HEK293 (cell line): ENCODE data around the gene IZUMO1.
"Not testable (repeated sequence)": the region's sequence is repeated elsewhere in the genome, so short reads cannot be mapped to it uniquely, and the experiment has no call there.

Experiments used
- CTCF ChIA-PET: fragments of 350-600 bp; formaldehyde crosslinking; extraction: SDS; loops from one replicate; lab custom pipeline; 2021; ENCODE audit warnings: antibody characterized with exemption; lab: Yijun Ruan, JAX
- POLR2A ChIA-PET: fragments of 300-600 bp; formaldehyde crosslinking; extraction: SDS; loops from one replicate; lab custom pipeline; 2020; ENCODE audit warnings: antibody characterized with exemption, inconsistent platforms; lab: Yijun Ruan, JAX
- H3K27ac ChIP-seq: fragments of 200-500 bp; sonication (Bioruptor generic); 2 replicates; pipeline ENCODE4 v1.5.1; 2014; ENCODE audit warnings: low read depth, low read length, control low read depth, inconsistent platforms; ENCODE audit errors: extremely low read depth
- H3K36me3 ChIP-seq, 2 experiments: fragments of 200-500 bp in 1 of 2; sonication (Bioruptor generic) in 1 of 2; 1 replicate in 1 of 2; 2 replicates in 1 of 2; pipeline ENCODE4 v1.5.1; 2014 to 2017; ENCODE audit warnings: inconsistent platforms in 2 of 2, low read length in 2 of 2; ENCODE audit not compliant: control insufficient read depth in 2 of 2, insufficient read depth in 1 of 2
- H3K4me1 ChIP-seq: fragments of 200-500 bp; sonication (Bioruptor generic); 2 replicates; pipeline ENCODE4 v1.5.1; 2014; ENCODE audit warnings: mild to moderate bottlenecking, low read length, inconsistent platforms; ENCODE audit not compliant: control insufficient read depth, insufficient read depth
- H3K4me3 ChIP-seq: 2 replicates; pipeline ENCODE4 v1.5.1; 2011; ENCODE audit warnings: low read depth, mild to moderate bottlenecking, control low read depth, low read length, moderate library complexity
- H3K9me3 ChIP-seq: fragments of 200-500 bp; sonication (Bioruptor generic); 2 replicates; pipeline ENCODE4 v1.5.1; 2014; ENCODE audit warnings: low read depth, low read length, inconsistent platforms; ENCODE audit not compliant: control insufficient read depth, insufficient read depth
- GLI4 ChIP-seq: fragments of 450-650 bp; formaldehyde crosslinking; IDR thresholded peaks from 2 replicates; pipeline ENCODE4 v1.5.1; 2016; ENCODE audit warnings: missing biosample characterization, missing genetic modification characterization
- KLF8 ChIP-seq: fragments of 450-650 bp; formaldehyde crosslinking; IDR thresholded peaks from 2 replicates; pipeline ENCODE4 v1.5.1; 2016; ENCODE audit warnings: missing biosample characterization, missing genetic modification characterization
- SETDB1 ChIP-seq: IDR thresholded peaks from one replicate; pipeline ENCODE4 v1.6.1; 2017; ENCODE audit warnings: mild to moderate bottlenecking, low read length, moderate library complexity, mixed read lengths; ENCODE audit not compliant: insufficient read length
- ZBTB1 ChIP-seq: fragments of 450-650 bp; formaldehyde crosslinking; IDR thresholded peaks from 2 replicates; pipeline ENCODE4 v1.5.1; 2016; ENCODE audit warnings: missing biosample characterization, missing genetic modification characterization
- ZBTB8A ChIP-seq: fragments of 450-650 bp; formaldehyde crosslinking; IDR thresholded peaks from 2 replicates; pipeline ENCODE4 v1.5.1; 2016; ENCODE audit warnings: missing biosample characterization, missing genetic modification characterization
- ZNF10 ChIP-seq: fragments of 450-650 bp; formaldehyde crosslinking; IDR thresholded peaks from 2 replicates; pipeline ENCODE4 v1.5.1; 2017; ENCODE audit warnings: missing biosample characterization, missing genetic modification characterization
- ZNF121 ChIP-seq: fragments of 450-650 bp; formaldehyde crosslinking; IDR thresholded peaks from 2 replicates; pipeline ENCODE4 v1.5.1; 2016; ENCODE audit warnings: missing biosample characterization, missing genetic modification characterization
- ZNF202 ChIP-seq: fragments of 450-650 bp; formaldehyde crosslinking; IDR thresholded peaks from 2 replicates; pipeline ENCODE4 v1.5.1; 2016; ENCODE audit warnings: missing biosample characterization, missing genetic modification characterization, borderline replicate concordance
- ZNF221 ChIP-seq: fragments of 450-650 bp; formaldehyde crosslinking; IDR thresholded peaks from 2 replicates; pipeline ENCODE4 v1.5.1; 2017; ENCODE audit warnings: missing biosample characterization, missing genetic modification characterization, borderline replicate concordance
- ZNF426 ChIP-seq: fragments of 450-650 bp; formaldehyde crosslinking; IDR thresholded peaks from 2 replicates; pipeline ENCODE4 v1.5.1; 2017; ENCODE audit warnings: missing biosample characterization, missing genetic modification characterization, mild to moderate bottlenecking, inconsistent platforms, moderate library complexity
- ZNF555 ChIP-seq: fragments of 450-650 bp; formaldehyde crosslinking; conservative IDR thresholded peaks from 2 replicates; pipeline ENCODE4 v1.5.1; 2017; ENCODE audit warnings: missing biosample characterization, mild to moderate bottlenecking, missing genetic modification characterization, inconsistent platforms
- ZNF624 ChIP-seq: fragments of 450-650 bp; formaldehyde crosslinking; IDR thresholded peaks from 2 replicates; pipeline ENCODE4 v1.5.1; 2017; ENCODE audit warnings: missing biosample characterization, missing genetic modification characterization
- ZNF785 ChIP-seq: fragments of 450-650 bp; formaldehyde crosslinking; IDR thresholded peaks from 2 replicates; pipeline ENCODE4 v1.5.1; 2016; ENCODE audit warnings: missing biosample characterization, missing genetic modification characterization
- TF ChIP-seq, protein P1 (sequence below): fragments of 450-650 bp; formaldehyde crosslinking; IDR thresholded peaks from 2 replicates; pipeline ENCODE4 v1.5.1; 2016; ENCODE audit warnings: missing biosample characterization, missing genetic modification characterization
- TF ChIP-seq, protein P2 (sequence below): fragments of 450-650 bp; formaldehyde crosslinking; IDR thresholded peaks from 2 replicates; pipeline ENCODE4 v1.5.1; 2016; ENCODE audit warnings: missing biosample characterization, missing genetic modification characterization
- TF ChIP-seq, protein P3 (sequence below): fragments of 450-650 bp; formaldehyde crosslinking; IDR thresholded peaks from 2 replicates; pipeline ENCODE4 v1.5.1; 2016; ENCODE audit warnings: missing biosample characterization, missing genetic modification characterization

The IZUMO1 gene

DNA sequence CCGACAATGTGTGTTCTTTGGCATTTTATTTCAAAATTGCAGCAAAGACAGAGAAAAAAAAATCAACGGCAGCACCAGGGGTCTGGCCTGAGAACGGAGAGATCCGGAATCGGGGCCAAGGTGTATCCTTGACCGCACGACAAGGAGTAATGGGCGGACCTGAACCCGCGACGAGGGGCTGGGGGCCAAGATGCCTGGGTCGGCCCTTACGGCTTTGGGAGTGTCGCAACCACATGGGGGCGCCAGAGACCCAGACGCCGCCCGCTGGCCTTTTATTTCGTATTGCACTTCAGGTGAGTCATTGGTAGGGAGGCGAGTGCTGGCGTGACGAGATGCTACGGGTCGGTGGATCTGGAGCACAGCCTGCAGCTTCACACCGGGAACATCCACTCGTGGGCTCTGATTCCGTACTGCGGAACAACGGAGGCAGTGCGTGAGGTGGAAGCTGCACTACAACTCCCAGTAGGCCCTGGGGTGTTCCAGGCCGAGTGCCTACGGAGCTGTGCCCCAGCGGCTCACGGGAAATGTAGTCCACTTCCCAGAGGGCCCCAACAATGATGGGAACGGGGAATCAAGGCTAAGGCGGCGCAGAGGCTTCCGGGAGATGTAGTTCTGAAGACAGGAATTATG lies 48.5 kb upstream of the IZUMO1 start (continued):
- no peak for TF ChIP-seq ZBTB1 (tag by site-specific recombination)

DNA sequence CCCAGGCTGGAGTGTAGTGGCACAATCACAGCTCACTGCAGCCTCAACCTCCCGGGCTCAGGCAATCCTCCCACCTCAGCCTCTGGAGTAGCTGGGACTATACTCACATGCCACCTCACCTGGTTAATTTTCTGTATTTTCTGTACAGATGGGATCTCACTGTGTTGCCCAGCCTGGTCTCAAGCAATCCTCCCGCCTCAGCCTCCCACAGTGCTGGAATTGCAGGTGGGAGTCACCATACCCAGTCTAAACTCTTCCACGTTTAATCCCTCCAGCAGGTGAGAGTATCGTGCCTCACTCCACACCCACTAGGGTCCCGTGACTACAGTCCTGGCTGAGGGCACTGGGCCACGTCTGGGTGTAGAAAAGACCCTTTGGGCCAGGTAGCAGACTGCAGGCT lies 47.6 kb upstream of the IZUMO1 start:
- TF ChIP-seq ZNF555 (tag by site-specific recombination) (no peak), ZNF121 (tag by site-specific recombination) (peak; percentile 92), ZNF785 (tag by site-specific recombination) (no peak)
- Histone ChIP-seq H3K27ac (no peak overlapping the region), H3K36me3 (peaks cover 0 to 6% of the 10 kb centered on the region in 2 experiments; a peak in 2 of 3 replicates), H3K4me1 (no peaks in the 10 kb centered on the region), H3K9me3 (no peaks in the 10 kb centered on the region), H3K4me3 (no peak overlapping the region)
- ChIA-PET CTCF (interaction anchor here (0.6 to 3.7 kb wide), 12 partner anchors 8 to 687 kb away, joined by 3 to 101 read pairs (median 6); partner anchors contain the start of gene HSD17B14), POLR2A (interaction anchor here (0.5 to 2.7 kb wide), 3 partner anchors 16 to 161 kb away, joined by 3 to 28 read pairs (median 3); partner anchors contain the start of gene BCAT2)

DNA sequence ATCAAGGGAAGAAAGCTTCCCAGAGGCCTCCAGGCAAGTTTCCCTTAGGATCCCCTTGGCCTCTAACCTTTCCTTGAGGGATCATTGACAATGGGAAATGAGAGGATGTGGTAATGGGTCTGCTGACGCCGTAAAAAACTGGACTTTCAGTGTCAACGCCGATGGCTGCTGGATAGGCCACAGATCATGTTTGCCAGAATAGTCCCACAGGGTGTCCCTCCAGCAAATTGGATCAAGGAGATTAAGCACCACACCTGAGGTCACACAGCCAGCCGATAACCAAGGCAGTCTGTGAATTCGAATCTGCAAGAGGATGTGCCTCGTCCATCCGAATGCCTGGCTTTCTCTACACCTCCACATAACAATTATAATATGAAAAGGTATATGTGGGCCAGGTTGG lies 46.6 kb upstream of the IZUMO1 start:
- no peaks in the 10 kb centered on the region for H3K9me3 ChIP-seq
- no peak for TF ChIP-seq SETDB1
- no peak for TF ChIP-seq ZNF624 (tag by site-specific recombination)
- TF ChIP-seq ZNF10 (tag by site-specific recombination), result no peak
- no peak for TF ChIP-seq ZNF426 (tag by site-specific recombination)
- TF ChIP-seq, protein P1, sequence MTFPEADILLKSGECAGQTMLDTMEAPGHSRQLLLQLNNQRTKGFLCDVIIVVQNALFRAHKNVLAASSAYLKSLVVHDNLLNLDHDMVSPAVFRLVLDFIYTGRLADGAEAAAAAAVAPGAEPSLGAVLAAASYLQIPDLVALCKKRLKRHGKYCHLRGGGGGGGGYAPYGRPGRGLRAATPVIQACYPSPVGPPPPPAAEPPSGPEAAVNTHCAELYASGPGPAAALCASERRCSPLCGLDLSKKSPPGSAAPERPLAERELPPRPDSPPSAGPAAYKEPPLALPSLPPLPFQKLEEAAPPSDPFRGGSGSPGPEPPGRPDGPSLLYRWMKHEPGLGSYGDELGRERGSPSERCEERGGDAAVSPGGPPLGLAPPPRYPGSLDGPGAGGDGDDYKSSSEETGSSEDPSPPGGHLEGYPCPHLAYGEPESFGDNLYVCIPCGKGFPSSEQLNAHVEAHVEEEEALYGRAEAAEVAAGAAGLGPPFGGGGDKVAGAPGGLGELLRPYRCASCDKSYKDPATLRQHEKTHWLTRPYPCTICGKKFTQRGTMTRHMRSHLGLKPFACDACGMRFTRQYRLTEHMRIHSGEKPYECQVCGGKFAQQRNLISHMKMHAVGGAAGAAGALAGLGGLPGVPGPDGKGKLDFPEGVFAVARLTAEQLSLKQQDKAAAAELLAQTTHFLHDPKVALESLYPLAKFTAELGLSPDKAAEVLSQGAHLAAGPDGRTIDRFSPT (tag by site-specific recombination), result no peak
- no peak for TF ChIP-seq ZBTB8A
- no peak for TF ChIP-seq GLI4 (tag by site-specific recombination)
- no peak for TF ChIP-seq ZNF221 (tag by site-specific recombination)
- no peak for TF ChIP-seq KLF8 (tag by site-specific recombination)
- no peak for TF ChIP-seq ZNF202 (tag by site-specific recombination)
- TF ChIP-seq, protein P2, sequence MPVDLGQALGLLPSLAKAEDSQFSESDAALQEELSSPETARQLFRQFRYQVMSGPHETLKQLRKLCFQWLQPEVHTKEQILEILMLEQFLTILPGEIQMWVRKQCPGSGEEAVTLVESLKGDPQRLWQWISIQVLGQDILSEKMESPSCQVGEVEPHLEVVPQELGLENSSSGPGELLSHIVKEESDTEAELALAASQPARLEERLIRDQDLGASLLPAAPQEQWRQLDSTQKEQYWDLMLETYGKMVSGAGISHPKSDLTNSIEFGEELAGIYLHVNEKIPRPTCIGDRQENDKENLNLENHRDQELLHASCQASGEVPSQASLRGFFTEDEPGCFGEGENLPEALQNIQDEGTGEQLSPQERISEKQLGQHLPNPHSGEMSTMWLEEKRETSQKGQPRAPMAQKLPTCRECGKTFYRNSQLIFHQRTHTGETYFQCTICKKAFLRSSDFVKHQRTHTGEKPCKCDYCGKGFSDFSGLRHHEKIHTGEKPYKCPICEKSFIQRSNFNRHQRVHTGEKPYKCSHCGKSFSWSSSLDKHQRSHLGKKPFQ (tag by site-specific recombination), result no peak
- TF ChIP-seq, protein P3, sequence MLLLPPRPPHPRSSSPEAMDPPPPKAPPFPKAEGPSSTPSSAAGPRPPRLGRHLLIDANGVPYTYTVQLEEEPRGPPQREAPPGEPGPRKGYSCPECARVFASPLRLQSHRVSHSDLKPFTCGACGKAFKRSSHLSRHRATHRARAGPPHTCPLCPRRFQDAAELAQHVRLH (tag by site-specific recombination), result no peak
- TF ChIP-seq, all 188 proteins: peak for 0
- H3K4me1 ChIP-seq, result no peaks in the 10 kb centered on the region
- no peak overlapping the region for H3K27ac ChIP-seq
- POLR2A ChIA-PET, result no interaction called here
- CTCF ChIA-PET, result interaction anchor here (0.6 to 3.7 kb wide), 11 partner anchors 9 to 1204 kb away, joined by 3 to 101 read pairs (median 5); partner anchors contain the start of gene HSD17B14
- H3K36me3 ChIP-seq, result peaks cover 0 to 3% of the 10 kb centered on the region in 2 experiments; a peak in 2 of 3 replicates
- H3K4me3 ChIP-seq, result no peak overlapping the region

DNA sequence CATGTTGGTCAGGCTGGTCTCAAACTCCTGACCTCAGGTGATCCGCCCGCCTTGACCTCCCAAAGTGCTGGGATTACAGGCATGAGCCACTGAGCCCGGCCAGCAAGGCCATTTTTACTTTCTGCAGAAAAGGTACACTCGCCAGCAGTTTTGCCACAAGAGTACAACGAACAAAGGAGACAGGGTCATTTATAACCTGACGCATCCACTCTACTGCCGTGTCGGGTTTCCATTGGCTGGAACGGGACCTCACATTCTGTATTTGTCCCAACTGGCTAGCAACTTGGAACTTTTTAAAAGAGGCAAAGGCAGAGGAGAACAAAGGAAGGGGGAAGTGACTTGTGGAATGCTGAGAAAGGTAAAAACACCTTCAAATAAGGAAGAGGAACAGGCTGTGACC lies 40.6 kb upstream of the IZUMO1 start:
- not testable (repeated sequence) for H3K36me3 ChIP-seq, H3K4me3 ChIP-seq, H3K27ac ChIP-seq, H3K4me1 ChIP-seq, H3K9me3 ChIP-seq
- POLR2A ChIA-PET, result interaction anchor here (0.6 to 1.5 kb wide), 4 partner anchors 8 to 206 kb away, joined by 3 to 8 read pairs (median 3); partner anchors contain the start of gene GYS1
- CTCF ChIA-PET, result interaction anchor here (0.6 to 6.2 kb wide), 54 partner anchors 8 to 438 kb away, joined by 3 to 160 read pairs (median 7); partner anchors contain the start of genes CA11, DHDH, FGF21 and GYS1

DNA sequence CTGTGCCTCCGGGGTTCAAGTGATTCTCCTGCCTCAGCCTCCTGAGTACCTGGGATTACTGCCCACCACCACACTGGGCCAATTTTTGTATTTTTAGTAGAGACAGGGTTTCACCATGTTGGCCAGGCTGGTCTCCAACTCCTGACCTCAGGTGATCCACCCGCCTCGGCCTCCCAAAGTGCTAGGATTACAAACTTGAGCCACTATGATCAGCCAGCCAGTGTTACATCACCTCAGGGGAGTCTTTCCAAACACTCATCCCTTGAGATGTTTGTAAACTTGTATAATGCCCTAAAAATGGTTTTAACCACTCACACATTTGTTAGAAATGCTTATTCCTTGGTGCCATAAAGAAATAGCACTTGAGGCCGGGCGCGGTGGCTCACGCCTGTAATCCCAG lies 39.7 kb upstream of the IZUMO1 start:
- ChIA-PET POLR2A (interaction anchor here (1.5 kb wide), 1 partner anchor 207 kb away, joined by 3 read pairs; the partner anchor contains the start of gene GYS1), CTCF (interaction anchor here (0.6 to 6.2 kb wide), 5 partner anchors 9 to 537 kb away, joined by 3 to 160 read pairs (median 9); no protein-coding TSS in a partner anchor)
- H3K27ac ChIP-seq, H3K9me3 ChIP-seq, H3K36me3 ChIP-seq, H3K4me1 ChIP-seq, H3K4me3 ChIP-seq: not testable (repeated sequence)
